Lower lobe of right lung (tissue), 2 donors: ENCODE results near the gene MACROD2. TPM values are rescaled to one million over a fixed set of nuclear protein-coding genes. Genes with fewer than 3 reads are reported as not detected.

ENCODE experiments used
- ATAC-seq, 2 donors: fragments of 200-7000 bp; cut with Tn5 transposase; one replicate each; pipeline ENCODE4 v1.9.1; 2020 to 2022; ENCODE audit warnings: mild to moderate bottlenecking in 2 of 2, moderate library complexity in 2 of 2
- DNase-seq: peaks from one replicate; pipeline ENCODE4 v3.0.0-alpha.2; 2020
- H3K27ac ChIP-seq: fragments of 200-600 bp; one replicate; pipeline ENCODE4 v1.8.0; 2022
- H3K27me3 ChIP-seq: fragments of 200-600 bp; one replicate; pipeline ENCODE4 v1.8.0; 2022; ENCODE audit warnings: low read depth
- H3K36me3 ChIP-seq: fragments of 200-600 bp; one replicate; pipeline ENCODE4 v1.8.0; 2022; ENCODE audit warnings: mild to moderate bottlenecking
- H3K4me1 ChIP-seq: fragments of 200-600 bp; one replicate; pipeline ENCODE4 v1.8.0; 2022
- H3K4me3 ChIP-seq: fragments of 200-600 bp; one replicate; pipeline ENCODE4 v1.8.0; 2022; ENCODE audit warnings: mild to moderate bottlenecking
- H3K9me3 ChIP-seq: fragments of 200-600 bp; one replicate; pipeline ENCODE4 v1.8.0; 2022
- intact Hi-C: fragments of 100-400 bp; cut with DNase I; formaldehyde crosslinking; loops from one replicate; pipeline ENCODE4 v1.11.0; 2022
- total RNA-seq: library from RNA; stranded (reverse); fragmentation: NEBNext Ultra II Directional; extraction: Animal tissue kit (Norgen Biotek cat#: 25700); gene quantifications from one replicate; pipeline ENCODE4 v1.2.1, GENCODE V29; 2021
- TF ChIP-seq, protein P1 (sequence below): fragments of 200-600 bp; IDR thresholded peaks from one replicate; pipeline ENCODE4 v1.8.0; 2022; ENCODE audit warnings: antibody characterized with exemption, mild to moderate bottlenecking
- donor health status: DM: no; HTN: yes; CAD: no; lungs with severe emphysema.

The MACROD2 gene
- total RNA-seq, 1 donor from 2014 or later: 73.0 TPM

DNA sequence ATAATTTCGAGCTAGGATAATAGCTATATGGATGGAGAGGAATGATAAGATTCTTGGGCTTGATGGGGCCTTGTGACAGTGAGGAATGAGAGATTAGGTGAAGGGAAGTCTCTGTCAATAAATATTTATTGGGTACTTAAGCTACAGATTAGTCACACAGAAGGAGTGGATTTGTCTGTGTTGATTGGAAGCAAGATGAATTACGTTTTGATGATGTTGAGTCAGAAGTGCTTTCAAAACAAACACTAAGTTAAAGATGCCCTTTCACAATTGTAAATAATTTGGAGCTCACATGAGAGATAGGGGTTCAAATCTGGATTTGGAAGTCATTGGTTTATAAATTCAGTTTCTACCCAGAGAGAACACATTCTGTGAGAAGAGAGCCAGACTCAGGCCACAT, 1743.7 kb downstream of the MACROD2 start:
- Histone ChIP-seq H3K27me3 (no peaks in the 10 kb centered on the region), H3K27ac (no peak overlapping the region), H3K4me1 (no peaks in the 10 kb centered on the region), H3K36me3 (no peaks in the 10 kb centered on the region), H3K9me3 (no peaks in the 10 kb centered on the region), H3K4me3 (no peak overlapping the region)
- intact Hi-C loops: no loop called here
- TF ChIP-seq, protein P1, sequence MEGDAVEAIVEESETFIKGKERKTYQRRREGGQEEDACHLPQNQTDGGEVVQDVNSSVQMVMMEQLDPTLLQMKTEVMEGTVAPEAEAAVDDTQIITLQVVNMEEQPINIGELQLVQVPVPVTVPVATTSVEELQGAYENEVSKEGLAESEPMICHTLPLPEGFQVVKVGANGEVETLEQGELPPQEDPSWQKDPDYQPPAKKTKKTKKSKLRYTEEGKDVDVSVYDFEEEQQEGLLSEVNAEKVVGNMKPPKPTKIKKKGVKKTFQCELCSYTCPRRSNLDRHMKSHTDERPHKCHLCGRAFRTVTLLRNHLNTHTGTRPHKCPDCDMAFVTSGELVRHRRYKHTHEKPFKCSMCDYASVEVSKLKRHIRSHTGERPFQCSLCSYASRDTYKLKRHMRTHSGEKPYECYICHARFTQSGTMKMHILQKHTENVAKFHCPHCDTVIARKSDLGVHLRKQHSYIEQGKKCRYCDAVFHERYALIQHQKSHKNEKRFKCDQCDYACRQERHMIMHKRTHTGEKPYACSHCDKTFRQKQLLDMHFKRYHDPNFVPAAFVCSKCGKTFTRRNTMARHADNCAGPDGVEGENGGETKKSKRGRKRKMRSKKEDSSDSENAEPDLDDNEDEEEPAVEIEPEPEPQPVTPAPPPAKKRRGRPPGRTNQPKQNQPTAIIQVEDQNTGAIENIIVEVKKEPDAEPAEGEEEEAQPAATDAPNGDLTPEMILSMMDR: no peak
- DNase-seq (no peak), ATAC-seq (no peak)

DNA sequence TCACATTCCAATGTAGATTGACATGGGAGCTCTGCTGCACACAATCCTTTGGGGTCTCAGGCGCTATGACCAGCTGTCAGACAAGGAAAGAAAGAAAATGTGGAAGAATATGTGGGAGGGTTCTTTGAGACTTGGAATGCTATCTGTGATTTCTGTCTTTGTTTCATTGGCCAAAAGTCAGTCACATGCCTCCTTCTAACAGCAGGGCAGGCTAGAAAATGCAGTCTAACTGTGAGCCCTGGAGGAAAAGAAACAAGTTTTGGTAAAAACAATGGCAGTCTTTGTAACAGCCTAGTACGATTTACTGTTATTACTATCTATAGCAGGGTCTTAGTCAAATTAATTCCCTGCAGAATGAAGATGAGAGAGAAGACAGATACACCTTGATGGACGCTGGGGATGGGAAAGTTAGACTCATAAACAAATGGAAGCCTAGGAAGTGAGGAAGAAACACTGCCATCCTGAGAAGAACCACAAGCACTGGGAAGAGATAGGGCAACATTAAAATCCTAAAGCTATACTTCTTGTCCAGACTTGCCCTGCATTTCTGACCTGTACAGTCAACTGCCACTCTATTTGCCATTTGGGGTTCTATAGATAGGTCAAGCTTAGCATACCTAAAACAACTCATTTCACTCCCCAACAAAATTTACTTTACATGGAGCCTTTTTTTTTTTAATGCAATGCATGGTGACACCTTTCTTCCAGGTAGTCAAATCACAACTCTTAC, 1744.9 kb downstream of the MACROD2 start:
- ATAC-seq (no peak), DNase-seq (no peak)
- TF ChIP-seq, protein P1: no peak
- intact Hi-C loops: no loop called here
- Histone ChIP-seq H3K27ac (no peak overlapping the region), H3K4me3 (no peak overlapping the region), H3K9me3 (no peaks in the 10 kb centered on the region), H3K27me3 (no peaks in the 10 kb centered on the region), H3K4me1 (no peaks in the 10 kb centered on the region), H3K36me3 (no peaks in the 10 kb centered on the region)

DNA sequence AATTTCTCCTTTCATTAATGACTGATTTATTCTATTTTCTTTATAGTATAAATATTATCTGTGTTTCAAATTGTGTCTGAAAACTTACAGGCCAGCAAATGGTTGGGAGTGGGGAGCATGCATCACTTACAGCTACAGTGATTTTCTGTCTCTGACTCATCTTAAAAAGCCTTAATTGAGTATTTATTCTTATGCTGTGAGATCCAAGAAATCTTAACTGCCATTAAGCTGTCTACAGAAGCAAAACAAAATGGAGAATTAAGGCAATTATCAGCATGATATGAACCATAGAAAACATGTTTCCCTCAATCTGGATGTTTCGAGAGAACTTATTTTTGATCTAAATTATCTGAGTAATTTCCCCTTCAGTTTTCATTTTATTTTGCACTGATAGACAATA, 1746.8 kb downstream of the MACROD2 start:
- Histone ChIP-seq H3K27ac (no peak overlapping the region), H3K4me3 (no peak overlapping the region), H3K4me1 (no peaks in the 10 kb centered on the region), H3K36me3 (no peaks in the 10 kb centered on the region), H3K9me3 (peaks cover 3% of the 10 kb centered on the region), H3K27me3 (no peaks in the 10 kb centered on the region)
- TF ChIP-seq, protein P1: no peak
- DNase-seq: no peak
- ATAC-seq: no peak
- intact Hi-C loops: no loop called here

DNA sequence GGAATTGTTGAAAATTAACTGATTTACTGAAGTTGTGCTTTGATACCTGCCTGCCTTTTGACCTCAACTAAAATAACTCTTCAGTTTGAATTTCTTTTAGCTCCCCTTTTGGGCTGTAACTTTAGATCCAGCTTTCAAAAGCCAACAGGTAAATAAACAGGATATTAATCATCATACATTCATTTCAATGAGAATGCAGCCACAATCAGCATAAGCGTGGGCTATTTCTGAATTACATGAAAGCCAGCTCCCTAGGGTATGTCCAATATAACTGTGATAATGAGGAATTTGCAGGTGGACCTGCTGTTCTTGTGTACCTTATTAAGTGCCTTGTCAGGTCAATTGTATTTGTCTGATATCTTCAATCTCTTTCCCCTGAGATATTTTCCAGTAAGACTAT, 1747.3 kb downstream of the MACROD2 start:
- Histone ChIP-seq H3K4me1 (no peaks in the 10 kb centered on the region), H3K27ac (no peak overlapping the region), H3K27me3 (no peaks in the 10 kb centered on the region), H3K36me3 (no peaks in the 10 kb centered on the region), H3K4me3 (no peak overlapping the region), H3K9me3 (peaks cover 6% of the 10 kb centered on the region)
- DNase-seq (no peak), ATAC-seq (no peak)
- TF ChIP-seq, protein P1: no peak
- intact Hi-C loops: no loop called here

DNA sequence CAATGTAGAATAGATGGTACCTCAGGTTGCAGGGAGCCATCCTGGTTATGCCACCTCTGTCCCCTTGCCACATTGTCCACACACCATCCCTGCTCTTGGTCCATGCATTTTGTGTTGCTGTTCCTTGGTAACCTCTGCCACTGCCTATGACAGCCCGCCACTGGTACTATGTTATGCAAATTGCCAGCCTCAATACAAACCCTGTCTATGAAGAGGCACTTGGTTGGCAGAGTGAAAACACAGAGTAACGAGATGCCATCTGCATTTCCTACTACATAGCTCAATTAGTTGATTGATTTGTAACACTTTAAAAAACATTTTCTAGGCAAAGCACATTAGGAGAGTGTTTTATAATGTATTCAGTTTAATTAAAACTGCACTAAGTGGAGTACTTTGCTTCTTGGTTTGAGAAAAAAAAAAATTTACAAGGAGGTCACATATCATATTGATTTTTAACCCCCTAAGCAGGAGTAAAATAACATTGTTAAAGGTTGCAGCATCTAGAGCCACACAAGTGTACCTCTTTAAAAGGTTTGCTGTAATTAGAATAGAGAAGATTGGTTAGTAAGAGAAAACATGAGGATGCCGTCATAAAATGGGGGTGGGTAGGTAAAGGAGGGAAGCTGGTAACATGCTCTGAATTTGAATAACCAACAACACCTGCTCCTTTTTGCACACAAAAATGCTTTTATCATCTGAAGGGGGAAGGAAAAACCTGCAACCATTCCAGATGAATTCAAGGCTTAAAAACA, 1760.9 kb downstream of the MACROD2 start:
- no peak overlapping the region for H3K4me3 ChIP-seq
- H3K9me3 ChIP-seq: no peaks in the 10 kb centered on the region
- H3K27ac ChIP-seq: no peak overlapping the region
- intact Hi-C loops: no loop called here
- TF ChIP-seq, protein P1: no peak
- ATAC-seq (no peak), DNase-seq (no peak)
- H3K4me1 ChIP-seq: no peaks in the 10 kb centered on the region
- H3K27me3 ChIP-seq: no peaks in the 10 kb centered on the region
- no peaks in the 10 kb centered on the region for H3K36me3 ChIP-seq
